SU-DHL-6 (cell line): ENCODE measurements around the gene CRK.

ENCODE experiments used
- EZH2phosphoT487 ChIP-seq: fragments of 200-600 bp; sonication (generic), shearing (Covaris generic); conservative IDR thresholded peaks from 2 replicates; pipeline ENCODE4 v1.6.1; 2018; ENCODE audit warnings: mild to moderate bottlenecking, antibody characterized with exemption, low read length, moderate library complexity, mixed read lengths
- TF ChIP-seq, protein P1 (sequence below): fragments of 200-600 bp; sonication (generic); IDR thresholded peaks from one replicate; pipeline ENCODE4 v1.5.1; 2017; ENCODE audit warnings: antibody characterized with exemption, mild to moderate bottlenecking, low read length, moderate library complexity; ENCODE audit not compliant: insufficient read depth, poor library complexity, severe bottlenecking

DNA sequence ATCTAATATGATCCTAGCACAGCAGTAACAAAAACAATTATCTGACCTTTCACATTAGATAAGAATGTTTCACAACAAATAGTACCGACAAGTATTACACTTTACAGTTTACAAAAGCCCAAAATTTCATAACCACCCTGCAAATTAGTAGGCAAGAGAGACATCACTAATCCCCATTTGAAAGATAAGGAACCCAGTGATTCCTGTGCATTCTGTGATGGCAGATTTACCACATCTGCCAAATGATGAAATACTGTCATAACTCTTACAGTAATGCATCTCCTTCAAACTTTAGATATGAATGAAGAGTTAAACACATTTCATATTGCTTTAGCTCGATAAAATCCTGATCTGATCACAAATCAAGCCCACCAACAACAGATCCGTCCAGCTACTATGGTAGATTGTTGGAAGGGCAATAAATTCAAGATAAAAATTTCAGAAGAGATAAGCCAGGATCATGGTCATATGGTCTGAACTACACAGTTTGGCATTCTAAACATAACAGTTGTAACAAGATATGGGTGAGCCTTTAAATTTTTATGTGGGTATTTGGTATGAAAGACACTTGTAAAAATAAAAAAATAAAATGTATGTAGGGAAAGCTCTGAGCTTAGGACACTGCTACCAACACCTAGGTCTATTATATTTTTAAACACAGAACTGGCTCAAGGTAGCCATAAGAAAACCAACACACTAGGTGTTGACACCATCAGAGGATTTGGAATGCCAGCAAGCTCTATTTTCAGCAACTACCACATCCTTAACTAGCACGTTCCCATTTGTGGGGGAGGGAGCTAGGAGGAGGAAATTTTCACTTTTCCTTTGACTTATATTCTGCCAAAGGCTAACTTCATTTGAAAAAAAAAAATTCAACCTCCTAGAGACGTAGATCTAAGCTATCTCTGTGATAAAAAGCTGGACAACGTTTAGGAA is 65.3 kb downstream of the CRK start:
- TF ChIP-seq, protein P1, sequence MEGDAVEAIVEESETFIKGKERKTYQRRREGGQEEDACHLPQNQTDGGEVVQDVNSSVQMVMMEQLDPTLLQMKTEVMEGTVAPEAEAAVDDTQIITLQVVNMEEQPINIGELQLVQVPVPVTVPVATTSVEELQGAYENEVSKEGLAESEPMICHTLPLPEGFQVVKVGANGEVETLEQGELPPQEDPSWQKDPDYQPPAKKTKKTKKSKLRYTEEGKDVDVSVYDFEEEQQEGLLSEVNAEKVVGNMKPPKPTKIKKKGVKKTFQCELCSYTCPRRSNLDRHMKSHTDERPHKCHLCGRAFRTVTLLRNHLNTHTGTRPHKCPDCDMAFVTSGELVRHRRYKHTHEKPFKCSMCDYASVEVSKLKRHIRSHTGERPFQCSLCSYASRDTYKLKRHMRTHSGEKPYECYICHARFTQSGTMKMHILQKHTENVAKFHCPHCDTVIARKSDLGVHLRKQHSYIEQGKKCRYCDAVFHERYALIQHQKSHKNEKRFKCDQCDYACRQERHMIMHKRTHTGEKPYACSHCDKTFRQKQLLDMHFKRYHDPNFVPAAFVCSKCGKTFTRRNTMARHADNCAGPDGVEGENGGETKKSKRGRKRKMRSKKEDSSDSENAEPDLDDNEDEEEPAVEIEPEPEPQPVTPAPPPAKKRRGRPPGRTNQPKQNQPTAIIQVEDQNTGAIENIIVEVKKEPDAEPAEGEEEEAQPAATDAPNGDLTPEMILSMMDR = no peak
- no peak for TF ChIP-seq EZH2phosphoT487
